Motor neuron (in vitro differentiated cells): Measurements from ENCODE around the gene SLC52A1. TPM values are rescaled to one million over a fixed set of nuclear protein-coding genes. Genes with fewer than 3 reads are reported as not detected.
A peak's percentile ranks its signal among the peaks of the same experiment; 100 is the strongest.
"Not testable (repeated sequence)": the region's sequence is repeated elsewhere in the genome, so short reads cannot be mapped to it uniquely, and the experiment has no call there.

Experiments
- ATAC-seq, 8 experiments: fragments of 200-7000 bp; cut with Tn5 transposase; replicated peaks in 6 of 8; 2 replicates each; pipeline ENCODE4 v1.8.0; 2021; ENCODE audit warnings: mild to moderate bottlenecking in 8 of 8, moderate library complexity in 8 of 8
- H3K27ac ChIP-seq, 2 donors: fragments of 250-450 bp; sonication (Bioruptor Pico); 2 replicates each; pipeline ENCODE4 v1.9.0; 2021; ENCODE audit warnings: antibody characterized with exemption in 2 of 2, mild to moderate bottlenecking in 2 of 2, moderate library complexity in 1 of 2
- H3K4me1 ChIP-seq, 2 donors: fragments of 250-450 bp; sonication (Bioruptor Pico); replicated peaks in 1 of 2; 2 replicates each; pipeline ENCODE4 v1.6.1; 2021; ENCODE audit warnings: antibody characterized with exemption in 2 of 2, mild to moderate bottlenecking in 2 of 2, moderate library complexity in 1 of 2
- H3K4me3 ChIP-seq, 5 donors: fragments of 250-450 bp; sonication (Bioruptor Pico); 2 replicates each; pipeline ENCODE4 v1.9.0; 2021; ENCODE audit warnings: antibody characterized with exemption in 5 of 5, mild to moderate bottlenecking in 5 of 5, moderate library complexity in 4 of 5
- WGBS, 10 experiments: fragments of 450-650 bp; shearing (Covaris generic); methylation state at CpG; one replicate each; pipeline ENCODE4 v1.0.0; 2022; 5-methylcytosine and 5-hydroxymethylcytosine counted together
- in situ Hi-C, 9 experiments: fragments of 400-800 bp; cut with MboI; loops; one replicate each; pipeline ENCODE4 v1.15.0; 2021; ENCODE audit warnings: low sequenced_read_pairs in 9 of 9, low pct_unique_long_range_greater_than_20kb in 2 of 9; ENCODE audit not compliant: unreplicated experiment in 9 of 9
- total RNA-seq, 8 experiments: library from RNA; unstranded; fragments of 300-600 nt; gene quantifications; 2 replicates each; pipeline versions ENCODE4 v1.2.3 to v1.2.4, GENCODE V29; 2022

Gene SLC52A1
- total RNA-seq, 8 experiments from 2014 or later: 0.05 to 1.6 (median 0.38) TPM

DNA sequence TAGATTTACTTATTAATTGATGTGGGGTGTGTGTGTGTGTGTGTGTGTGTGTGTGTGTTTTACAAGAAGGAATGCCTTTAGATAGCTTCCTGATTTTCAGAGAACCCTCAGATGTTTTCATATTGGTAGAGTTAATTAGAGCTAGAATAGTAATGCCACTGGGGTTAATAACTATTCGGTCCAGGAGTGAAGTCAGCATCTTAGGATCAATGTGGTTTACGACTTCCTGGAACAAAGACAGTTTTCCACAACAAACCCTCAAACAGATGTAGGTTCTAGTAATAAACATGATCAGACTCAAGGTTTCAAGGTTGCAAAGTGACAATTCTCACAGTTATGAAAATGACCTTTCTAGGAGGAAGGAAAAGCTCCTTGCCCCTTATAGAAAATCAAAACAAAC is 12.2 kb upstream of the SLC52A1 start:
- Histone ChIP-seq H3K4me3 (no peak overlapping the region), H3K4me1 (peaks cover 0 to 10% of the 10 kb centered on the region in 2 donors), H3K27ac (no peak overlapping the region)
- in situ Hi-C loops: no loop called here
- no peak for ATAC-seq
- 0 to 88% (median 59%) methylated on average over 1 to 2 of the region's 2 CpGs; no CpG with 5 or more reads in 2 of the 10 experiments for WGBS, 10 experiments

DNA sequence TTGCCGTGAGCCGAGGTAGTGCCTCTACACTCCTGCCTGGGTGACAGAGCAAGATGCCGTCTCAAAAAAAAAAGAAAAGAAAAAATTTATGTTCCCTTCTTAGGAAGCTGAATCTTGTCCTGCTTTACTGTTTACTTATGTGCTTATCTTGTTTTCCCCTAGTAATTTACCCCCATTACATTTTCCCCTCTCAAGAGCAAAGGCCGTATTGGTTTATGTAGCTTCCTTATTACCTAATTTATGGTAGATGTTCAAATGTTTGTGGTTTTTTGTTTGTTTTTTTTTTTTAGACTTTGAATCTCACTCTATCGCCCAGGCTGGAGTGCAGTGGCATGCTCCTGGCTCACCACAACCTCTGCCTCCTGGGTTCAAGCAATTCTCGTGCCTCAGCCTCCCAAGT is 10.3 kb upstream of the SLC52A1 start:
- in situ Hi-C loops: no loop called here
- 40 to 100% (median 78%) methylated on average over 1 to 6 of the region's 6 CpGs; no CpG with 5 or more reads in 1 of the 10 experiments for WGBS, 10 experiments
- H3K4me3 ChIP-seq: no peak overlapping the region
- H3K4me1 ChIP-seq: peaks cover 0 to 10% of the 10 kb centered on the region in 2 donors
- H3K27ac ChIP-seq: no peak overlapping the region
- ATAC-seq: no peak

DNA sequence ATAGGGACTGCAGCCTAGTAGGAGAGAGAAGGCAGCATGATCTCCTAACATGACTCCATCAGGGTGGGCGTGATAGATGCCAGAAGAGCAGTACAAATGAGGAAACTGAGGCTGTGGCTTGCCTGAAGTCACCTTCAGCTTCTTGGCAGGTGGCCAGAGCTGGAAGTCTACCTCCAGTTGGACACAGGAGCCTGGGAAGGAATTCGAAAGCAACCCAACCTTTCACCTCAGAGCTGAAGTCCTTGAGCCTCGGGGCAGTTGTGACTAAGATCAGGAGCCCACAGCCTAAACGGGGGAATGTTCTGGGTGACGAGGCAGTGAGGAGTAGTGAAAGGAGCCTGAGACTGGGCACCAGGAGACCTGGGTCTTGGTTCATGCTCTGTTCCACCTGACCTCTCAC is 9.4 kb upstream of the SLC52A1 start:
- ATAC-seq: no peak
- H3K27ac ChIP-seq: no peak overlapping the region
- no peak overlapping the region for H3K4me3 ChIP-seq
- H3K4me1 ChIP-seq: peaks cover 0 to 2% of the 10 kb centered on the region in 2 donors
- in situ Hi-C loops: no loop called here
- WGBS, 10 experiments: 59 to 100% (median 74%) methylated on average over 1 to 3 of the region's 5 CpGs; no CpG with 5 or more reads in 4 of the 10 experiments

DNA sequence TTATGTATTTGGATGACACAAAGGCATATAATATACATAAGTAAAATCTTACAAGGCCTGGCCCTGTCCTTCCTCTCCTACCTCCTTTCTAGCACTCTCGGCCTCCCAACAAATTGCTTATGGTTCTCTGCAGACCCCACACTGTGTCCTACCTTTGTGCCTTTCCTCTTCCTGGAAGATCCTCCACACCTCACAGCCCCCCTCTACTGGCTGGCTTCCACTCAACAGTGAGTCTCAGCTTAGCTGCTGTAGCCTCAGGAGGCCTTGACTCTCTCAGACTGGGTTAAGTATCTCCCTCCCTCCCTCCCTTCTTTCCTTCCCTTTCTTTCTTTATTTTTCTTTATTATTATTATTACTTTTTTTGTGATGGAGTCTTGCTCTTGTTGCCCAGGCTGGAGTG is 8.3 kb upstream of the SLC52A1 start:
- no peak for ATAC-seq
- Histone ChIP-seq H3K27ac (no peak overlapping the region), H3K4me3 (no peak overlapping the region), H3K4me1 (no peaks in the 10 kb centered on the region)
- in situ Hi-C loops: no loop called here
- WGBS, 10 experiments: 40 to 88% (median 88%) methylated on average over 1 of the region's 1 CpG; no CpG with 5 or more reads in 7 of the 10 experiments

DNA sequence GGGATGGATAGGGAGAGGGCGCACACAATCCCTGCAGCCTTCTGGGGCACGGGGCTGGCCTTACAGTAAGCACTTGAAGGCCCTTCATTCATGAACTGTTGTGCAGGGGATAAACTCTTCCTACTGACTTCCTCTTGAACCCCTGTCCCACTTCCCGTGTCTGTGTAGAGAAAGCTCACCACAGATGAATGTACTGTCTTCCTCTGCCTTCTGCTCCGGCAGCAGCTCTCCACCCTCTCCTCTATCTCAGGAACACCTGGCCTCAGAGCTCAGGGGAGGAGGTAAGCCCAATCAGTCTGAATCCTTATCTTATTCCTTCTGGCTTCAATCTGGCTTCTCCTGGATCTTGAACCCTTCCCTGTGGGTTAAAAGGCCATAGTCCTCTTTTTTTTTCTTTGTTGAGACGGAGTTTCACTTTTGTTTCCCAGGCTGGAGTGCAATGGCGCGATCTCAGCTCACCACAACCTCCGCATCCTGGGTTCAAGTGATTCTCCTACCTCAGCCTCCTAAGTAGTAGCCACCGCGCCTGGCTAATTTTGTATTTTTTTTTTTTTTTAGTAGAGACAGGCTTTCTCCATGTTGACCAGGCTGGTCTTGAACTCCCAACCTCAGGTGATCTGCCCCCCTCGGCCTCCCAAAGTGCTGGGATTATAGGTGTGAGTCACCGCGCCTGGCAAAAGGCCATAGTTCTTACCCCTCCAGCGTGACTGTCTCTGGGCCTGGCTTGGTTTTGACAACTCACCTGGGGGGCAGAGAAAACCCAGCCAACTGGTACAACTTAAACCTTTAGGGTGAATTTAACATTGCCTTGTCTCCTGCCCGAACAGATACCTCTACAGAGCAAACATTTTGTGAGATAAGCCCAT is 7.2 kb upstream of the SLC52A1 start:
- 60 to 95% (median 83%) methylated on average over 2 to 12 of the region's 15 CpGs; no CpG with 5 or more reads in 1 of the 10 experiments for WGBS, 10 experiments
- H3K27ac ChIP-seq: no peak overlapping the region
- in situ Hi-C loops: no loop called here
- H3K4me1 ChIP-seq: no peaks in the 10 kb centered on the region
- H3K4me3 ChIP-seq: no peak overlapping the region
- no peak for ATAC-seq

DNA sequence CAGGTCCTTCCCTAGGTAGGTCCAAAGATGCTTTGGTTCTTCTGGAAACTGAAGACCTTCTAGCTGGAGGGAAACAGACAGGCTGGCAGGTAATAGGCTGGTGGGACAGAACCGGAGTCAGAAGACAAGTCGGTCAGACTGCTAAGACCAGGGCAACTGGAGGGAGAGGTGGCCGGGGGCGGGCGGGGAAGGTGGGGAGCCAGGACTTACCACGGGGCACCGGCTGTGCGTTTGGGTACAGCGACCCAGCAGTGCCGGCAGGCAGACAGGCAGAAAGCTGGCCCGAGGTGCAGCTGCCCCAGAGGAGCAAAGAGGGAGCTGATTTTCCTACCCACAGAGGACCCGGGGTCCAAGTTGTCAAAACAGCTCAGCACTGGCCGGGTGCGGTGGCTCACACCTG is 575 bp downstream of the SLC52A1 start:
- Histone ChIP-seq H3K4me1 (peaks cover 5 to 6% of the 10 kb centered on the region in 2 donors), H3K27ac (no peak overlapping the region), H3K4me3 (no peak overlapping the region)
- no peak for ATAC-seq
- WGBS, 10 experiments: 87 to 100% (median 100%) methylated on average over 1 to 3 of the region's 14 CpGs; no CpG with 5 or more reads in 7 of the 10 experiments
- in situ Hi-C loops: no loop called here

DNA sequence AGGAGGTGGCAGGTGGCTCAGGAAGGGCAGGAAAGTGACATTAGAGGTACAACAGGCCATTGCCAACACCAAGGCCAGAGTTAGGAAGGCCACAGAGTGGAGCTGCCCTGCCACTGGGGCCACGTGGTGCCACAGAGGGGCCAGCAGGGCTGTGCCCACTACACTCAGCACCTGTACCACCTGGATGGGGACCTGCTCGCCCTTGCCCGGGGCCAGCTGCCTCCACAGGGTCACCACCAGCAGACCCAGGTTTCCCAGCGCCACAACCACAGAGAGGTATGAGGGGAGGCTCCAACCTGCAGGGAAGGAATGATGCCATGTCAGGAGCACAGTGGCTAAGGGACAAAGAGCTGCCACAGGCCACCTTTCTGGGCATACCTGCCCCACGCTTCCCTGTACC is 1.2 kb downstream of the SLC52A1 start:
- in situ Hi-C loops: no loop called here
- WGBS, 10 experiments: 68 to 100% (median 100%) methylated on average over 1 to 4 of the region's 5 CpGs; no CpG with 5 or more reads in 7 of the 10 experiments
- ATAC-seq: no peak
- peaks cover 5 to 6% of the 10 kb centered on the region in 2 donors for H3K4me1 ChIP-seq
- H3K4me3 ChIP-seq: no peak overlapping the region
- no peak overlapping the region for H3K27ac ChIP-seq

DNA sequence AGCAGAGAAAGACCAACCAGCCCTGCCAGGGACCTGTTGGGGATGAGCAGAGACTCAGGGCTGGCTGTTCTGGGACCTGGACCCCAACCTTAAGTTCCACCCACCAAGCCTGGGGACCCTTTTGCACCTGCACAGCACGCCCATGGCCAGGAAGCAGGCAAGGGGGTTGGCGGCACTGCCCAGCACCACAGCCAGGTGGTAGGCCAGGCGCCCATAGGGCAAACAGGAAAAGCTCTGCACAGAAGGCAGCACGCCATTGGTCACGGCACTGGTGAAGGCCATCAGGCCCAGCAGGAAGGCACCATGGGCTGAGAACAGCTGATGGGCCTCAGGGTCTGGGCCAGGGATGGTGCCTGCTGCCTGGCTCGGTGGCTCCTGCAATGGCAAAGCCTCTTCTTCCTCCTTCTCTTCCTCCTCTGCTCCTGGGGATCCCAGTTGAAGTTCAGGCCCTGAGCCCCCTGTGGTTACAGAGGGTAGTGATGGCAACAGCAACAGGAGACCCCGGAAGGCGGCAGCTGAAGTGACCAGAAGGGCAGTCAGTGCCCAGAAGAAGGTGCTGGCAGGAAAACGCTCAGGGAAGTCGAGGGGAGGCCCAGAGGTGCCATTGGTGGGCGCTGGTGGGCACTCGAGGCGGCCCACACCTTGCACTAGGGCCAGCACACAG is 1.7 kb downstream of the SLC52A1 start:
- no peak overlapping the region for H3K4me3 ChIP-seq
- ATAC-seq: no peak
- 80 to 100% (median 88%) methylated on average over 1 to 3 of the region's 13 CpGs; no CpG with 5 or more reads in 5 of the 10 experiments for WGBS, 10 experiments
- H3K27ac ChIP-seq: no peak overlapping the region
- H3K4me1 ChIP-seq: peaks cover 5 to 6% of the 10 kb centered on the region in 2 donors
- in situ Hi-C loops: no loop called here

DNA sequence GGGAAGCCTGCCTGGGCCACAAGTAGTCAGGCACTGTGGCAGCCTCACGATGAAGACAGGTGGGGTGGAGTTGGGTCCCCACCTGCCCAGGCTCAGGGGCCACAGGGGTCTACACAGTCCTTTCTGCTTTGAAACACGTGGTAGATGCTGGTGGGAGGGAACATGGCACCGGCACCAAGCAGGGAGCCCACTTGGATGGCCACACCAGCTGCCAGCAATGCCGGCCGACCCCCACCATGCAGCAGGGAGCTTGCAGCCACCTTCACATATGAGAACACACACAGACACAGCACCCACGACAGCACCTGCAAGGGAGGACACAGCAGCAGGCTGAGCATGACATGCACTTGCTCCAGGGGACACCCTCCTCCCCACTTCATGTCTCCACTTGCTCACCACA is 2.4 kb downstream of the SLC52A1 start:
- Histone ChIP-seq H3K4me1 (peaks cover 5 to 6% of the 10 kb centered on the region in 2 donors), H3K4me3 (no peak overlapping the region), H3K27ac (no peak overlapping the region)
- in situ Hi-C loops: no loop called here
- ATAC-seq: no peak
- WGBS, 10 experiments: 51 to 100% (median 60%) methylated on average over 1 to 3 of the region's 6 CpGs; no CpG with 5 or more reads in 7 of the 10 experiments

DNA sequence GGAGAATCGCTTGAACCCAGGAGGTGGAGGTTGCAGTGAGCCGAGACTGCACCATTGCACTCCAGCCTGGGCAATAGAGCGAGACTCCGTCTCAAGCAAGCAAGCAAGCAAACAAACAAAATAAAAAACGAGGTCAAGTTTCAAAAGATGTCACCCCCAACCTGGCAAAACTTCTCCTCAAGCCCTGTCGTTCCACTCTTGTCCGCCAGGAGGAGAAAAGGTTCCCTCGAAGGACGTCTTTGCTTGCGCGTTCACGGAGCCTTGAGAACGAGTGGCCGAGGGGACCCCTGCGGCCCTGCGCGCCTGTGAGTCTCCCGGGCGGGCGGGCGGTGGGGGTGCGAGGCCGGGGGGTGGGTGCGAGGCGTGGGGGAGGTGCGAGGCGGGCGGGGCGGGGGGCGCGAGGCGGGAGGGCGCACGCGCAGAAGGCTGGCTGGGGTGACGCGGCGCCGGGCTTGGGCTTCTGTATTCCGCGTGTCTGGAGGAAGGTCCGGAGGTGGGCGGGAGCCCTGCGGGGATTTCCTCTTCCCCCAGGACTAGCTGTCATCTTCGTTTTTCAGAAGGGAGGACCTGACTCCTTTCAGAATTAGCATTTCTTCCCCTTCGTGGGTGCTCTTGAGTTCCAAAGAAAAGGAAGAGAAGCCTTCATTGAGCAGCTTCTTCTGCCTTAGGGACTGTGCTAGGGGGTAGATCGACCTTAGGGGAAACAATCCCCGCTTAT is 3.7 kb downstream of the SLC52A1 start:
- Histone ChIP-seq H3K4me3 (peak overlapping the region; percentile 20 to 29 (median 25)), H3K4me1 (peaks cover 5 to 6% of the 10 kb centered on the region in 2 donors), H3K27ac (peak overlapping the region; percentile 1 to 66)
- in situ Hi-C loops: no loop called here
- 0 to 67% (median 20%) methylated on average over 1 to 6 of the region's 48 CpGs; no CpG with 5 or more reads in 3 of the 10 experiments for whole genome bisulfite sequencing, 10 experiments
- peak; percentile 78 to 95 (median 92) for ATAC-seq

DNA sequence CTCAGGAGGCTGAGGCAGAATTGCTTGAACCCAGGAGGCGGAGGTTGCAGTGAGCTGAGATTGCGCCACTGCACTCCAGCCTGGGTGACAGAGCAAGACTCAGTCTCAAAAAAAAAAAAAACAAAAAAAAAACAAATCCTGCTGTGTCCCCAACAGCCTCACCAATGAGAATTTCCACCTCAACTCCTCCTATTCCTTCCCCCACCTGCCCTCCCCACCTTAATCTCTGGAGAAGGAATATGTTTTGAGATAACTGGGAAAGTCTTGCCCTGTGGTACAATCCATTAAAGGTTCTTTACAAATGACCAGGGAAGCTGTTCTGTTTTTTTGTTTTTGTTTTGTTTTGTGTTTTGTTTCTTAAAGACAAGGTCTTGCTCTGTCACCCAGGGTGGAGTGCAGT is 5.1 kb downstream of the SLC52A1 start:
- in situ Hi-C loops, ATAC-seq, H3K4me1 ChIP-seq, H3K27ac ChIP-seq, H3K4me3 ChIP-seq: not testable (repeated sequence)
- 60 to 100% methylated on average over 1 of the region's 2 CpGs; no CpG with 5 or more reads in 8 of the 10 experiments for WGBS, 10 experiments

DNA sequence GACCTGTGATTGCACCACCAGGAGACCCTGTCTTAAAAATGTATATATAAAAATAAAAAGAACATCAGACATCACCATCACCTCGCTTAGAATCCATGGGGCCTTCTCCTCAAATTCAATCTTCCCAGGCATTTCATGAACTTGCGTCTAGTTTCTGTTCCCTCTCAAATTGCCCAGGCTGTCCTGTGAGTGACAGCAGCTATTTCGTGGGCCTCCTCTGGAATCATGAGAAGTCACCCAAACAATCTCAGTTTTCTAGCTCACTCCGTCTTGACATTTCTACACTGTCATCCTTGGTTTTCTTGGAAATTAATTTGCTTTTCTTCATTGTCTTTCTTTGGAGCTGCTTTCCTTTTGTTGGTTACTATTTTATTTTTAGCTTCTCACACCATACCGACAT is 7.3 kb downstream of the SLC52A1 start:
- no peak for ATAC-seq
- peaks cover 5 to 6% of the 10 kb centered on the region in 2 donors for H3K4me1 ChIP-seq
- no peak overlapping the region for H3K27ac ChIP-seq
- in situ Hi-C loops: no loop called here
- no peak overlapping the region for H3K4me3 ChIP-seq
- 26 to 95% (median 79%) methylated on average over 1 to 5 of the region's 5 CpGs for WGBS, 10 experiments

DNA sequence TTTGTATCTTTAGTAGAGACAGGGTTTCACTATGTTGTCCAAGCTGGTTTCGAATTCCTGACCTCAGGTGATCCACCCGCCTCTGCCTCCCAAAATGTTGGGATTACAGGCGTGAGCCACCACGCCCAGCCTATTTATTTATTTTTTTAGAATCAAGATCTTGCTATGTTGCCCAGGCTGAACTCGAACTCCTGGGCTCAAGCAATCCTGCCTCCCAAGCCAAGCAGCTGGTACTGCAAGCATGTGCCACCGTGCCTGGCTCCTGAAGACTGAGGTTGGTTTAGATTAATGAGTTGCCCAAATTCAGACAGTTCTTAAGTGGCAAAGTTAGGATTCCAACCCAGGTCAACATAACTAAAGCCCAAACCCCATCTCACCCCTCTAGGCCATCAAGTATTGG is 7.9 kb downstream of the SLC52A1 start:
- in situ Hi-C loops: no loop called here
- no peak for ATAC-seq
- H3K27ac ChIP-seq: no peak overlapping the region
- peaks cover 5 to 6% of the 10 kb centered on the region in 2 donors for H3K4me1 ChIP-seq
- no peak overlapping the region for H3K4me3 ChIP-seq
- WGBS, 10 experiments: 40 to 100% (median 80%) methylated on average over 1 to 5 of the region's 6 CpGs; no CpG with 5 or more reads in 2 of the 10 experiments
